ENCODE measurements around the gene SHROOM3.

DNA sequence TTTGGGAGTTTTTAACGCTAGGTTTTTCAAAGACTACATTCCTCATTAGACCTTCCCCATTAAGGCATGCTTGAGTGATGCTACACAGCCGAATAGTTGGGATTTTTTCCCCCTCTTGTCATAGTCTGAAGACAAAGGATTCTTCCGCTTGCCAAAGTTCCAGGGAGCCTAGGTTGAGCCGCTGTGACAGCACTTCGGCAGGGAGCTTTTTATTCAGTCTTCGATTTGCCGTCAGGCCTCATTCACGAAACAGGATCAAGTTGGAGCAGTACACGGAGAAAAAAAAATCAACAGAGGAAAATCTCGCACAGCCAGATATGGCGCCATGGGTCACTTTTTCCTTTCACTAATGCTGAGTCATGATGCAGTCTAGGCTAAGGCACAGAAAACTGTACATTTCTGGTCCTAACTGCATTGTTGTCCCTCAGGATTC is 24.3 kb downstream of the SHROOM3 start:
- TF ChIP-seq HDGF (IDR thresholded peaks at IDR 0.05; ENCODE audit: borderline replicate concordance): no peak
- TF ChIP-seq BHLHE40 (IDR thresholded peaks at IDR 0.05; ENCODE audit: borderline replicate concordance): no peak
